Activated CD8-positive, alpha-beta memory T cell treated with anti-CD3 and anti-CD28 coated beads, Interleukin-2, amount 50 U/mL, for 1 hour (primary cell): ENCODE data around the gene GALNT9.

Source experiments
- DNase-seq: peaks from one replicate; pipeline ENCODE4 v3.0.0-alpha.2; 2020; ENCODE audit errors: extremely low read depth

GALNT9 gene

DNA sequence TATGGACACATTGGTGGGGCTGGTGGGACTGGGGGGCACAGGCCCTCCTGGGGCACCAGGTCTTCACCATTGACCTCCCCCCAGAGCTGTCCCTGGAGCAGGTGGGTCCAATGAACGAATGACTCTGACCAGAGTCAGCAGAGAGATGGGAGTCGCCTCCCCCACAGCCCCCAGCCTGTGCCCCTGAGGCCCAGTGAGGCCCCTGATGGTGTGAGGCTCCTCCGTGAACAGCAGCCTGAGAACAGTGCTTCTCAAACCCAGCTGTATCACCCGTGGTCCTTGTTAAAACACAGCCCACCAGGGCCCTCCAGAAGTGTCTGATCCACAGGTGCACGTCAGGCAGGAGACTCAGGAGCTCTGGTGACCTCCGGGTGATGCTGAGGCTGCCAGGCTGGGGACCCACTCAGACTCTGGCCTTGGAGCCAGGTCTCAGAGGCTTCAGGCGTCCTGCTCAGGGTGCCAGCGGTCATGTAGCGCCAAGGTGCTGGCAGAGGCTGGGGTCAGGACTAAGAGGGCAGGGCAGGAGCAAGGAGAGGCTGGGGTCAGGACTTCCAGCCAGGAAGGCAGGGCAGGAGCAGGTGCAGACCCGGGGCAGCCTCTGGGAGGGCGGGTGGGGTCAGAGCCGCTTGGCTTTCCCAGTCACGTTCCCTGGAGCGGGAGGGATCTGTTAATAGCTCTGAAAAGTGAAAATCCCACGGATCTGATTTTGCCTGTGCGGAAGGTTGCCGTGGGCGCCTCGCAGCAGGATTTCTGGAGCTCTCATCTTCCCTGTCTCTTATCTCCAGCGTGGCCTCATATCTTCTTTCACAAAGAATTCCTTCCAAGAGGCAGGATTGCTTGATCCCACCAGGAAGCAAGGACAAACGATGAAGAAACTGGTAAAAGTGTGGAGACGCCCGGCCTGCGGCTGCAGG is 35.0 kb downstream of the GALNT9 start:
- no peak for DNase-seq

DNA sequence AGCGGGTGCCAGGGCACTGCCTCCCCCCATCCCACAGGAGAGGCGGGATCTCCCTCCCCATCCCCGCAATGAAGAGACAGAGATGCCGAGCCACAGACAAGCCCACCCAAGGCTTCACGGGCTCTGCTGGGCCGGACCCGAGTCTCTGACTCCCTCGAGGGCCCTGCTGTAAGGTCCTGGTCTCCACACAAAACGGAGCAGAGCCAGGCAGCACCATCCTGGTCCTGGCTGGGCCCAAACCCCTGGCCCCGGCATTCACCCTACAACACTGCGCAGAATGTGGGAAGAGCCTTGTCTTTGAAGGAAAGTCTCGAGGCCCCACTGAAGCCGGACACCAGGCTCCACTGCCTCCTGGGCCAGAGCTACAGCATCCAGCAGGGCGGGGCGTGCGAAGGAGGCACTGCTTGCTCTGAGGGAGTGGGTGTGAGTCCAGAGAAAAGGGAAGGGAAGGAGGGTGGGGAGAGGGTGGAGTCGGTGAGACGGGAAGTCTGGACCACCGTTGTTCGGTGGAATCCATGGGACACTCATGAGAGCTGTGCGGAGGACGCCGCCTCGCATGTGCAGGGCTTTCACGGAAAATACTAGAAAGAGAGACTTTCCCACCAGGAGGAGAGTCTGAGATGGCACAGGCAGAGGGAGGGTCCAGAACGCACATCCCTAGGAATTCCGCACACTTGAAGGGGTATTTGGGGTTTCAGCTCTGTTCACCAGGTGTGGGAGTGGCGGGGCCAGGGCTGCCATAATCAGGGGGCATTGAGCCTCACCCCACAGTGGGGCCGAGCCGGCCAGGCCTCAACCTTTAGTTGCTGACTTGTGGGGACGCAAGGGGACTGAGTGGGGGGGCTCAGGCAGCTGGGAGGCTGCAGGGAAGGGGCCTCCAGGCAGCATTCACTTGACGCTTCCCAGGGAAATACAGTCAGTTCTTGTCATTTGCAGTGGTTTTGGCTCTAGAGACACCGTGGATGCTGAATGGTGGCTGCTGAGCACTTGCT is 36.8 kb downstream of the GALNT9 start:
- DNase-seq = no peak

DNA sequence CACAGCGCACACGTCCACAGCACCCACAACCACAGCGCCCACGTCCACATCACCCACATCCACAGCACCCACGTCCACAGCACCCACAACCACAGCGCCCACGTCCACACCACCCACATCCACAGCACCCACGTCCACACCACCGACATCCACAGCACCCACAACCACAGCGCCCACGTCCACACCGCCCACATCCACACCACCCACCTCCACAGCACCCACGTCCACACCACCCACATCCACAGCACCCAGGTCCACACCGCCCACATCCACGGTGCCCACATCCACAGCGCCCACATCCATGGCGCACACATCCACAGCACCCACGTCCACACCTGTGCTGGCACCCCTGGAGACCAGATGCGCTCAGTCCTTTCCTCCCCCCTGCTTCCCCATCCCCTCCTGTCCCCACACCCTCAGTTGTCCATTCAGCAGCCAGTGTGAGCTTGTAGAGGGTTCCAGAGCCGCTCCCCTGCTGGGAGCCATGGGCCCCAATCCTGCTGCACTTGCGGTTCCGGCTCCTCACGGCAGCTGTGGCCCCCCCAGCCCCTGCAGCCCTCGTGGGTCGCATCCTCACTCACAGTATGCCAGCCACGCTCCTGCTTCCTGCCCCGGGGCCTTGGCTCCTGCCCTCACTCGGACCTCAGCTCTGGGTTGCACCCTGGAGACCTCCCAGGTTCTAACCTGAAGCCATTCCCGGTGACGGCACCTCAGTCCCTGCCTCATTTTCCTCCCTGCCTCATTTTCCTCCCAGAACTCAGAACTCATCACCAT is 37.8 kb downstream of the GALNT9 start:
- DNase-seq = no peak

DNA sequence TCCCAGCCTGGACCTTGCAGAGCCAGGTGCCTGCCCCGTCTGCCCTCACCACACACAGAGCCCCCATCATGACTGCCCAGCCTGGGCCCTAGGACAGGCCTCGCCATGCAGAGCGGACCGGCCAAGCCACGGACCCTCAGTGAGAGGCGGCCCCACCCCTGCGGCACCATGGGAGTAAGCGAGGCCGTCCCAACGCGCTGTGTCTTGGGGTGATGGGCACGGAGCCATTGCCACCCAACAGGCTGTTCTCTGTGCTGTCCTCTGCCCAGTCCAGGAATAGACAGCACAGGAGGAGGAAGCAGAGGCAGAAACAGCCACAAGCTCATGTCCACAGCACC is 39.2 kb downstream of the GALNT9 start:
- DNase-seq = no peak

DNA sequence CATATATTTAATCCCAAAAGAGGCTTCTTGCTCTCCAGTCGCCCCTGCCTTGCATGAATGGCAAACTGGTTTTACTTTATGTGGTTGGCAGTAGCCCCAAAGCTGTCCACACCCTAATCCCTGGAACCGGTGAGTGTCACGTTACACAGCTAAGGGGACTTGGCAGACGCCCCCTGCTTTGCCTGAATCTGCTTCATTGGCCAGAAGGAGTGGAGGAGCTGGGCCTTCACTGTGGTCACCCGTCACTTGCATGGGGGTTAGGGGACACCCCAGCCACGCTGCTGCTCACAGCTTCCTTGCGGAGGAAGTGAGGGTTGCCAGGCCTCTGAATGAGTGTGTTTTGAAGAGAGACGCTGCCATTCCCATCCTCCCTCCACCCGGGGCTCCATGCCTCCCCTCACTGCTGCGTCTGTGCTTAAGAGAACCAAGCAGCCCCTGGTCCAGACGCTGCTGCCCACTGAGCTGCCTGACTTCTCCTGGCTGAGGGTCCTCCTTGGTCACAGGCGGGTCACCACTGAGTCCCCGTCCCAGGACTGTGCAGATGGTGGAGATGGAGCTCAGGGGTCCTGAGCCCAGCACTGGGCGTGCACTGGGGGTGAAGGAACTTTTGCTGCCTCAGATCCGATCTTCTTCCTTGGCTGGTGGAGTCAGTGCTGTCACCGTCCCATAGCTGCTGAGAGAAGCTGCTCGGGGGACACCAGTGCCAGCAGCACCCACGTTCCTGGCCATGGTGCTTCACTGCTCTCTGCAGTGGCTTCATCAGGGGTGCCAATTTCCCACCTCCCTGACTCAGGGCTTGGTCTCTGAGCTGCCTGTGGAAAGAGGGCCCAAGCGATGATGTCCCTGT is 39.8 kb downstream of the GALNT9 start:
- no peak for DNase-seq

DNA sequence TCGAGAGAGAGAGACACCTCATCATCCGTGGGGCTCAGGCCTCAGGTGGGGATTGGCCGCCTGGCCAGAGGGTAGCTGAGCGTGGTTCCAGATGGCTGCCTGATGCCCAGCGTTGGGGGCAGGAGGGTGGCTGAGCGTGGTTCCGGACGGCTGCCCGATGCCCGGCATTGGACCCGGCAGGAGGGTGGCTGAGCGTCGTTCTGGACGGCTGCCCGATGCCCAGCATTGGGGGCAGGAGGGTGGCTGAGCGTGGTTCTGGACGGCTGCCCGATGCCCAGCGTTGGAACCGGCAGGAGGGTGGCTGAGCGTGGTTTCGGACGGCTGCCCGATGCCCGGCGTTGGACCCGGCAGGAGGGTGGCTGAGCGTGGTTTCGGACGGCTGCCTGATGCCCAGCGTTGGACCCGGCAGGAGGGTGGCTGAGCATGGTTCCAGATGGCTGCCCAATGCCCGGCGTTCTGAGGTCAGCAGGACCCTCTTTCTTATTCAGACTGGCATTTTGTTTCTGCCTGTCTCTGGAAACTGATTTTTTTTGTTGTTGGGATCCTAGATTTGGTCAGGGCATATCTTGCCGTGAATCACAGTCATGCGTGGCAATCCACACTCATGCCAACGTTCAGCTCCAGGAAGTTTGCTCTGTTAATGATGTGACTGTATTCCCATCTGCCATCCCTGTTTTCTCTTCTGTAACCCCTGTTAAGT is 40.7 kb downstream of the GALNT9 start:
- no peak for DNase-seq

DNA sequence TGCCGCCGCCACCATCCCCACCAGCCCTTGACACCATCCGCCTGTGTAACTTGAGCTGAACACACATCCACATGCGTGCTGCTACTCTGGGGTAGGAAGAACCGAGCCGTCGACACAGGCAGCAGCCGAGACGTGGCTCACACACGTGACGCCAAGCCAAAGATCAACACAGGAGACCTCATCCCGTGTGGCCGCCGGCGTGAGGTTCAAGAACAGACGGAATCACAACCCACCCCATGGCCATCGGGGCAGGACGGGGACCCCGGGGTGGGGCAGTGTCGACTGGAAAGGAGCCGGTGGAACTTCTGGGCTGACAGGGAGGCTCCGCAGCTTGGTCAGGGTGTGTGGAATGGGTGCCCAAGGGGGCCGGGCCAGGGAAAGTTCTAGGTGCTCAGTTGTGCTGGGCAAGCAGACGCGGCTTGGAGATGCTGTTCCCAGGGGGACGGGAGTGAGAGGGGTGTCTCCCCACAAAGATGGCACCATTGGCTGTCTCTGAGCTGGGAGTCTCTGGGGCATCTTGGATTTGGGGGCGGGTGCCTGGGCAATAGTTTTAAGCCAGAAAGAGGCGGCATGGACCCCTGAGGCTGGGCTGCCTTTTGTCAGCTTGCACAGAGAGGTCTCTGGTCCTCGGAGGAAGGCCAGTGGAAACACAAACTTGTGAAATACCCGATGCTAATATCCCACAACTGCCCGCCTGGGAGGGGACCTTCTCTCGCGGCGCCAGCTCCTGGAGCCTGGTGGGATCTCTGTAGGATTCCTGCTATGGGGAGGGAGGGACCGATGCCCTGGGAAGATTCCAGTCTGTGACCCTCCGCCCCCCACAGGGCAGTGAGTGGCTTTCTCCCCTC is 41.8 kb downstream of the GALNT9 start:
- no peak for DNase-seq

DNA sequence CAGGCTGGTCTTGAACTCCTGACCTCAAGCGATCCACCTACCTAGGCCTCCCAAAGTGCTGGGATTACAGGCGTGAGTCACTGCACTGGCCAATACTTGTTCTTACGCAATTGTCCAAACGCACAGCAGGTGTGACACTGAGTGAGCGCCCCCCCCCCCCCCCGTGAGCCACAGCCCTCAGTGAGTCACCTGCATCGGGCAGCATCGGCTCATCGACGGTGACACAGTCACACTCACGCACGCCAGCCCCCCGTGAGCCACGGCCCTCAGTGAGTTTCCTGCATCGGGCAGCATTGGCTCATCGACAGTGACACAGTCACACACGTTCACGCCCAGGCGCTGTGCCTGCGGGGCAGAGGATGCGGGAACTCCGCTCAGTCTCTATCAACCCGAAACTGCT is 42.5 kb downstream of the GALNT9 start:
- DNase-seq = no peak

DNA sequence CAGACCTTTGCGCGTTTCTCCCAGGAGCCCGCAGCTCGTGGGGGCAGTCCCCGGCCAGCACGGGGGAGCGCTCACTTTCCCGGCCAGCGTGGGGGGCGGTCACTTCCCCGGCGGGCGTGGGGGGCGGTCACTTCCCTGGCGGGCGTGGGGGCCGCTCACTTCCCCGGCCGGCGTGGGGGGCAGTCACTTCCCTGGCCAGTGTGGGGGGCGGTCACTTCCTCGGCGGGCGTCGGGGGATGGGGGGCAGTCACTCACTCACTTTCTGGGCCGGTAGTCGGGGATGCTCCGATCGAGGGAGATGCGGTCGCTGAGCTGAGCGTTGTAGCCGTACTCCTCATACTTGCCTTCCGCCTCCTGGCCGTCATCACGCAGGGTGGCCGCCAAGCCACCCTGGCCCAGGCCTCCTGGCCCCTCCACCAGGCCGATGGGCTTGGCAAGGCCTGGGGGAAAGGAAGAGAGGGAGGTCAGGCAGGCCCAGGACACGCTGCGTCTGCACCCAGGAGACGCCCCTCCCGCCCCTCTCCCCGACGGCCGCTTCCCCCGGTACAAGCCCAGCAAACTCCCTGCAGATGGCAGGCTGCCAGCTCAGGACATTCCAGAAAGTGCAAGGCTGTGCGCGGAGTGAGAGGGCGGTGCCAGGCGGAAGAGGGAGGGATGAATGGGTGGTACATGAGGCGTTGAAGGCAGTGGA is 43.3 kb downstream of the GALNT9 start:
- no peak for DNase-seq

DNA sequence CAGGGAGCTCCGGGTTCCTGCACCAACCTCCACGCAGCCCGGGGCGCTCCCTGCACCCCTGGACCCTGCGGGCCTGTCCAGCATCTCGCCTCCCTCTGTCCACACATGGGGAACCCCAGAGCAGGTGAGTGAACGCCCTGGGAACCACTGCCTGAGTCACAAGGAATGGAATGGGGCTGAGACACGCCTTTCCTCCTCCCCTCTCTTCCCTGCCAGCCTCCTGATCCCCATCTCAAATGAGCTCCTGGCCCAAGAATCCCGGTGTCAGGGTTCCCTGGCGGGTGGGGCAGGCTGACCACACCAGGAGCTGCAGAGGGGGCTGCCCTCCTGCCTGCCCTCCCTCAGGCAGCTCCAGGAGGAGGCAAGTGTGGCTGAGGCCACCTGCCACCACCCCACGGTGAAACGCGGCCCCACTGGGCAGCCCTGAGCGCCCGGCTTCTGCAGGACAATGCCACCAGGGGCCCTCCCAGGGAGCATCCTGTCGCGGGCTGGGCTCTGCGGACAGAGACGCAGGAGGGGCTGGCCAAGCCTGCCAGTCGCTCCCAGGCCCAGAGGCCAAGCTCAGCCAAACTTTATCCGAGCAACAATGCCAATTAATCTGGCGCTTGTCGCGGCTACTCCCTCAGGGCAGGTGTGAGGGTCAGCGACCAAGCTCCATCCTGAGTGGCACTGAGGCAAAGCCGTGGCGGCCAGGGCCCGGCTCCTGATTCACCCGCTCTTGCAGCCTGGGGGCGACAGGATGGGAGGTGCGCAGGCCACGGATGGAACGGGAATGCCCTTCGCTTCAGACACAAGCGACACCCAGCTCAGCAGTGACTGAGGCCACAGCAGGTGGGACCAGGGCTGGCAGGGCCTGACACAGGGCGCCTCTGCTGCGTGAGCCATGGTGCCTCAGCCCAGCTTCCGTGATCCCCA is 44.3 kb downstream of the GALNT9 start:
- DNase-seq = no peak

DNA sequence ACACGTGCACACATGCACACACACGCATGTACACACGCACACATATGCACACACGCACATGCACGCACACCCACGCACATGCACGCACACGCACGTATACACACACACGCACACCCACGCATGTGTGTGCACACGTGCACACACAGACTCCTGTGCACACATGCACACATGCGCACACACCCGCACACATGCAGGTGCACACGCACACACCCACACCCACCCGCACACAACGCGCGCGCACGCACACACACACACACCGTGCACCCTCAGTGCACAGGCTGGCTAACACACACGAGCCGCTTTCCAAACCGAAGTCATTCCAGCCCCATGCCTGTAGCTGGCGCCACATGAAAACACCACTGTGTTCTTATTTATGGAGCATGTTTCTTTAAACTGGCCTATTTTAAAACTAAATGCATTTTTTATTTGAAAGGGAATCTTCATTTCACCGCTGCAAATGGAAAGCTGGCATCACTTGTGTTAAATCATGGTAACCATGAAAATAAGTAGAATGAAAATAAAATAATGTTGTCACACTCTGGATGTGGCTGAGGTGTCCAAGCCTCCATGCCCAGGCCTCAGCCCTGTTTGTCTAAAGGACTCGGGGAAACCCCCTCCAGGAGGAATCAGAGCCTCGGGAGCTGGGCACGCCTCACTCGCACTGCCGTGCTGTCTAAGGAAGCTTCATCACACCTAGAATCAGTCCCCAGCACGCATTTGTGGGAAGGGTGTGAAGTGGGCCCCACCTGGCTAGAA is 45.1 kb downstream of the GALNT9 start:
- DNase-seq = no peak

DNA sequence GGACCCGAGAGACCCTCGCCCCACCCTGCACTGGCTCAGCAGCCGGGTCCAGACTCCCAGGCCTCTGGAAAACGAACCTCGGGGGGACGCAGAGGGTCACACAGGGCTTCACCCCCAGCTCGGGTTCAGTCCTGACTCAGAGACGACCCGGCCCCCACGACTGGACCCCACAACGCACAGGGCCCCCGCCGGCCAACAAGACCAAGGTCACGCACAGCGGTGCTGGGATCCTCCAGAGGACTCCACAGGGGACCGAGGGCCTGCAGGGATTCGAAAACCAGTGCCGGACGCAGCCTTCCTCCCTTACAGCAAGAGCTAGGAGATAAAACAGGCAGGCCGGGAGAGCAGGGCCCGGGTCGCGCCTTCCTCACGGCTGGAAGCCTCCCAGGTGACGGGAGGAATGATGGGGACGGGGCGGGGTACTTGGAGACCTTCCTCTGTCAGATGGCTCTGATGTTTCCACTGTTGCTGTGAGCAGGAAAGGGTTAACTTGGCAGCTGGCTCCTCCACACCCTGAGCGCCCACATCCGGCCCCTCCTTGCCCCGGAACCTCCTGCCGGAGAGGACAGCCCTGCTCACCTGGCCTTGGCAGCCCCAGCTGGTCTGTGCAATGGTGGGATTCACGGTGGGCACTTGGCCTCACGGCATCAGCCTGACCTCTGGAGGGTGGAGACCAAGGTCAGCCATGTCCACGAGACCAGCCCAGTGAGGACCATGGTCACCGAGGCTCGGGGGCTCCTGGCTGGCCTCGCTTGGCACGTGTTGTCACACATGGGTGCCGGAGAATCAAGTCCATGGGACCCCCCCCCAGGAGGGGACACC is 46.2 kb downstream of the GALNT9 start:
- DNase-seq = no peak

DNA sequence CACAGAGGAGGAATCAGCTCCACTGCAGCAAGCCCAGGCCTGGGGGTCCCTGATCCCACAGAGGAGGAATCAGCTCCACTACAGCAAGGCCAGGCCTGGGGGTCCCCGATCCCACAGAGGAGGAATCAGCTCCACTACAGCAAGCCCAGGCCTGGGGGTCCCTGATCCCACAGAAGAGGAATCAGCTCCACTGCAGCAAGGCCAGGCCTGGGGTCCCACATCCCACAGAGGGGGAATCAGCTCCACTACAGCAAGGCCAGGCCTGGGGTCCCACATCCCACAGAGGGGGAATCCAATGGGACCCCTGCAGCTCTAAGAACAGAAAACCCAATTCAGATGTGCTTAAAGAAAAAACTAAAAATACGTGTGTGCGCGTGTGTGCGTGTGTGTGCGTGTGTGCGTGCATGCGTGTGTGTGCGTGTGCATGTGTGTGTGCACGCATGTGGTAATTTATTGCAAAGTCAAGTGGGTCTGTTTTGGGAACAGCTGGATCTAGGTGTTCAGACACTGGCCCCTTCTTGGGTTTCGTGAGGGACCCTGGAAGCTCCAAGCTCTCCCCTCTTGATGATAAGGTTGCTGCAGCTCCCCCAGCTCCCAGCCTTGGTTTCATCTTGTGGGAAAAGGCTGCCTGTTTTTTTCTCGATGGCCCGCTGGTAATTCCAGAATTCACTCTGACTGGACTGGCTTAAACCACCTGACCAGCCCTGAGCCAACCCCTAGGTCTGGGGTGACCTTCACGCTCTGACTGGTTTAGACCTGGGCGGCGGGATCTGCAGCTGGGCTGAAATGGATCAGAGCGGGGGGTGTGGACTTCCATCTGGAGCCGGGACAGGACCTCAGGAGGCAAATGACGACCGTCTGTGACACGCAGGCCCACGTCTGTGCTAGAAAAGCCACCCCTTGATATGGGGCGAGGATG is 47.1 kb downstream of the GALNT9 start:
- no peak for DNase-seq

DNA sequence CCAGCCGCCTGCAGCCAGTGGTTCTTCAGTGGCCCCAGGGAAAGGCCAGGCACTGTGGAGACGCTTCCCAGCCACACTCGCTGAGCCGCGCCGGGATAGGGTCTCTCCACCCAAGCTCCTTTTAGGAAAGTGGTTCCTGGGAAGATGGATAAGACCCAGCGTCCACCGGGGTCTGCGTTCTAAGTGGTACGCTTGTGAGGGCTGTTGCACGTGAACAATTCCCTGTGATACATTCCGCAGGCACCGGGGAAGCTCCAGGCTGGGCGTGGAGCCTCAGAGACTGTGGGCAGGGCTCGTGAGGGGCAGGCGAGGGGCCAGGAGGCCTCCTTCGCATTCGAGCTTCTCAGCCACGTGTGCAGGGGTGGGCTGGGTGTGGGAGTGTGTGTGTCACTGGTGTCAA is 48.4 kb downstream of the GALNT9 start:
- no peak for DNase-seq

DNA sequence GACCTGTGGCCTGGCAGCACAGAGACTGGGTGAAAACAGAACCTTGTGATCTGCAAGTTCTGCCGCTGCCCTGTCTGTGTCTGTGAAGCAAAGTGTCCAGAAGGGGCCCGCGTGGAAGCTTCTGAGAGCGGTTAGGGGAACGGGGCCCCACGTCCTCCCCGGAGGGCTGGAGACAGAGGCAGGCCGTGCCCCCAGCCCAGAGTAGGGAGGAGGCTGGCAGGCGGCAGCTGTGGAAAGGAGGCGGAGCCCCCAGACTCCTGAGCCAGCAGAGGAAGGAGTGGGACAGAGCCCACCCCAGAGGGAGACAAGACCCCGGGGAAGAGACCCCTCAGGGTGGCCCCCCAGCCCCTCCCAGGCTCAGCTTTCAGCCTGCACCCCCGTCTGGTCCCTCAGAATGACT is 49.0 kb downstream of the GALNT9 start:
- no peak for DNase-seq
